Epithelial cell of umbilical artery (primary cell): ENCODE results near the gene MAG. TPM values are rescaled to one million over a fixed set of nuclear protein-coding genes. Genes with fewer than 3 reads are reported as not detected.

Experiments used
- total RNA-seq: library from RNA; depleted of rRNA; stranded (reverse); fragments of >200 nt; gene quantifications from 2 replicates; pipeline ENCODE4 v1.2.3, GENCODE V29; 2014

MAG gene
- not detected in 2 replicates for total RNA-seq

DNA sequence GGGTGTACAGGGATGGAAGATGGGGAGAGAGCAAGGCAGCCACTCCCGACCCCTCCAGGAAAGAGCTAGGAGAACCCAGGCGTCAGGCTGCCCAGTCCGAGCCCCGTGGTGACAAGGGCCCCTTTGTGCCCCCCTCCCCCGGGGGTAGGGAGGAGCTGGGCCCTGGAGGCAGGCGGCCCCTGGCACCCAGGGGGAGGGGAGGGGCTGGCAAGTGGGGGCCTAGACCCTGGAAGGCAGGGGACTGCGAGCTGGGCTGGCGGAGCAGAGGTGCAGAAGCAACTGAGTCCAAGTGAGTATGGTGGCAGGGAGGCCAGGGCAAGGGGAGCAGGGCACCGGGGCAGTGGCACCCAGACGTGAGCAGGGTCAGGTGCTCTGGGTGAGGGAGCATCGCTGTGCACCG, at the start of gene MAG:
MAG (plus strand) TSS at position 246 of the 400 bp plus-strand sequence. CDS start 3,248 bp downstream, outside the sequence.

GRCh38 chr19:35248310-35249145, 43.4 kb upstream of the MAG start, which contains the start of gene LSR:
LSR (plus strand) TSS chr19:35249002; CDS start chr19:35249023, 21 bp downstream.

GRCh38 chr19:35268536-35269437, 23.2 kb upstream of the MAG start, which contains the start of gene USF2:
USF2 (plus strand) TSS chr19:35268962; CDS start chr19:35269102, 140 bp downstream.

DNA sequence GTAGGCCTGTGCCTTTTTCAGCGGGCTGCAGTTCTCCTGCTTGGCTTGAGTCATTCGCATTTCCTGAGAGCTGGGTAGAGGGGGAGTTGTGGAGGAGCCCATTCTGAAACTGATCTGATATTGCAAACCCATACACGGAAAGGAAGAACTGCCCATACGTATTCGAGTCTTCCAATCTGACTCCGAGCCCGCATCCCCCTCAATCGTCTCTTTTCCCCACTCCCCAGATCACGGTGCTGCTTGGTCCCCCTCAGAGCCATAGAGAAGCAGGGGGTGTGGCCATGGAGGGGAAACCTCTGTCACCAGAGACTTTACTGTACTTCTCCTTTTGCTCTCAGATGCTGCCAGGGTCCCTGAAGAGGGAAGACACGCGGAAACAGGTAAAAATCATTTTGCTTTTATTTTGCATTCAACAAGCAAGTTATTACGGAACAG, 36.9 kb downstream of the MAG start, which contains the start of gene CD22:
CD22 (plus strand) TSS at position 337 of the 435 bp plus-strand sequence. CDS start 2,854 bp downstream, outside the sequence.

DNA sequence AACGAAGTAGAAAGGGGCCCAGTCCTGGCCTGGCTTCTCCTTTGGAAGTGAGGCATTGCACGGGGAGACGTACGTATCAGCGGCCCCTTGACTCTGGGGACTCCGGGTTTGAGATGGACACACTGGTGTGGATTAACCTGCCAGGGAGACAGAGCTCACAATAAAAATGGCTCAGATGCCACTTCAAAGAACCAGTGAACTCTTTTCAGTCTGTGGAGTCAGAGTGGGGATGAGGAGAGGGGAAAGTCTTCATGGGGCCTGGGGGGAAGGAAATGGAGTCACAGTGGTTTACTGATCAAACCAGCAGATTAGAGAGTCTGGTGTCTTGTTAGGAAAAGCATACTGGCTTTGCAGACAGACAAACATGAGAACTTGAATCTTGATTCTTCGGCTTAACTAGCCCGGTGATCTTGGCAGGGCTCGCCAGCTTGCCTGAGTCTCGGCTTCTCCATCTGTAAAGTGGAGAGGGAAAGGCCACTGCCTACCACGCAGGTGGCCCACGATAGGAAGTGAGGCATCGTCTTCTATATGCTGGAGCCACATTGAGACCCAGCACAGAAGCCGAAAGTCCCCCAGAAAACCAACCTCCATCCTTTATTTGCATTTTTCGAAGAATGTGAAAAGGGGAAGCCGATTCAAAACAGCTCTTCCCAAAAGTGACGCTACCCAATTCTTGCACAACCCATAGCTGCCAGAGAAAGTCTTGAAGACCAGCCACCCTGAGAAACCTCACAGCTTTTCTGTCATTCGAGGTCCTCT, 55.4 kb downstream of the MAG start, which contains the start of gene FFAR1:
FFAR1 (plus strand) TSS at position 732 of the 759 bp plus-strand sequence. CDS start 3,650 bp downstream, outside the sequence.

DNA sequence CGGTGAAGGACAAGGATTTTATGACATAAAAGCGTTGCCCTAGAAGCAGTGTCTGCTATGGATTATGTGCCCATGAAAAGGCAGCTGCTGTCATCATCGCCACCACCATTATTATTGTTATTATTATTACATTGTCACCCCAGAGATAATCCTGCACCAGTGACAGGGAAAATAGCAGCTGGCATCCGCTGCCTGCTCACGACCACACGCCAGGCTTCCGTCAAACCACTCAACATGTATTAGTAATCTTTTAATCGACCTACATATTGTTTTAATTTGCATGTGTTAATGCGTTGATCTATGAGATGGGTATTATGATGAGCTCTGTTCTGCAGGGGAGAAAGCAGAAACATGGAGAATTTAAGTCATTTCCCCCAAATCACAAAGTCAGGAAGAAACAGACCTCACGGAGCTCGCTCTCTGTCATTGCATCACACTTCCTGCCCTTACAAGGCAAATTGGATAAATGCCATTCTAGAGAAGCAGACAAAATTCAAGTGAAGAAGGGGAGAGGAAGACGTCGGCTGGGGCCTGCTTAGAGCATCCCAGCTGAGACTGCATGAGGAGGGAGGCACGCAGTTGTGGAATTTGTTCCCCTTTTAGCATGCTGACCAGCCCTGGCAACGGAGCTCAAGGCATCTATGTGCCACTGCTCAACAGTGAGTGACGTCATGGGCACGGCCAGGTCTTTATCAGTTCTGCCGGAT, 66.1 kb downstream of the MAG start, which contains the start of gene FFAR3:
FFAR3 (plus strand) TSS at position 594 of the 707 bp plus-strand sequence. CDS start 431 bp downstream, outside the sequence.

Other genes with a start within 250 kb of the MAG start
- not detected in 2 replicates for gene FXYD3, start 176.3 kb upstream of the MAG start, total RNA-seq
- not detected in 2 replicates for gene LGI4, start 157.1 kb upstream of the MAG start, total RNA-seq
- not detected in 2 replicates for gene FXYD1, start 153.3 kb upstream of the MAG start, total RNA-seq
- gene FXYD7, start 148.9 kb upstream of the MAG start, total RNA-seq, result not detected in 2 replicates
- gene FXYD5, start 137.4 kb upstream of the MAG start, total RNA-seq, result 16.2 and 17.0 TPM in 2 replicates
- gene FAM187B, start 63.4 kb upstream of the MAG start, total RNA-seq, result not detected in 2 replicates
- gene LSR, start 43.2 kb upstream of the MAG start, total RNA-seq, result 0.30 and 0.32 TPM in 2 replicates
- 27.9 and 35.3 TPM in 2 replicates for gene USF2, start 23.2 kb upstream of the MAG start, total RNA-seq
- under 0.01 and 0.15 TPM in 2 replicates for gene HAMP, start 9.6 kb upstream of the MAG start, total RNA-seq
- 0.46 TPM in 1 of 2 replicates, not detected in the other for gene CD22, start 37.0 kb downstream of the MAG start, total RNA-seq
- gene FFAR1, start 55.7 kb downstream of the MAG start, total RNA-seq, result not detected in 2 replicates
- gene FFAR3, start 66.3 kb downstream of the MAG start, total RNA-seq, result not detected in 2 replicates
- gene GPR42, start 78.9 kb downstream of the MAG start, total RNA-seq, result not detected in 2 replicates
- gene FFAR2, start 156.1 kb downstream of the MAG start, total RNA-seq, result not detected in 2 replicates
- not detected in 2 replicates for gene KRTDAP, start 198.3 kb downstream of the MAG start, total RNA-seq
- not detected in 2 replicates for gene DMKN, start 221.5 kb downstream of the MAG start, total RNA-seq
- gene SBSN, start 236.2 kb downstream of the MAG start, total RNA-seq, result not detected in 2 replicates
- gene GAPDHS, start 241.3 kb downstream of the MAG start, total RNA-seq, result not detected in 2 replicates